ENCODE measurements around the gene SYNJ2.

GRCh38 chr6:158111987-158112386 lies 130.3 kb downstream of the SYNJ2 start:
- no peak for TF ChIP-seq CTCF (IDR thresholded peaks at IDR 0.05)
- no peak for TF ChIP-seq POLR2A (IDR thresholded peaks at IDR 0.05)
